Panc1 (cell line): ENCODE measurements around the gene KCNG2. TPM values are rescaled to one million over a fixed set of nuclear protein-coding genes. Genes with fewer than 3 reads are reported as not detected.

Experiments used
- ATAC-seq: fragments of 200-7000 bp; cut with Tn5 transposase; 2 replicates; pipeline ENCODE4 v1.9.1; 2020; ENCODE audit warnings: mild to moderate bottlenecking, moderate library complexity
- BruUV-seq: library from RNA; stranded (reverse); fragments of 400-500 nt; replicated peaks from 2 replicates; lab custom pipeline; 2021; lab: Mats Ljungman, UMichigan
- CTCF ChIA-PET: fragments of 300-600 bp; sonication (Branson Sonifier 250); formaldehyde crosslinking; loops from one replicate; lab custom pipeline; 2022; ENCODE audit warnings: antibody characterized with exemption; lab: Charles Lee
- POLR2A ChIA-PET: fragments of 300-600 bp; sonication (Branson Sonifier 250); formaldehyde crosslinking; loops from one replicate; lab custom pipeline; 2022; ENCODE audit warnings: antibody characterized with exemption; lab: Charles Lee
- DNase-seq: peaks from one replicate; pipeline ENCODE4 v3.0.0-alpha.2; 2010; ENCODE audit warnings: low read depth, low spot score
- H3K27ac ChIP-seq: 2 replicates; pipeline ENCODE4 v1.5.1; 2011; ENCODE audit warnings: mild to moderate bottlenecking, low read length, inconsistent platforms
- H3K27me3 ChIP-seq: fragments of 200-500 bp; sonication (Bioruptor generic); 2 replicates; pipeline ENCODE4 v1.6.0; 2014; ENCODE audit warnings: low read length, inconsistent platforms; ENCODE audit not compliant: control insufficient read depth, insufficient read depth
- H3K36me3 ChIP-seq: fragments of 200-500 bp; sonication (Bioruptor generic); 2 replicates; pipeline ENCODE4 v1.5.1; 2014; ENCODE audit warnings: inconsistent platforms, mild to moderate bottlenecking, low read length, moderate library complexity; ENCODE audit not compliant: control insufficient read depth, insufficient read depth
- H3K4me1 ChIP-seq: 2 replicates; pipeline ENCODE4 v1.5.1; 2011; ENCODE audit warnings: inconsistent platforms, mild to moderate bottlenecking, low read length, moderate library complexity; ENCODE audit not compliant: control insufficient read depth, insufficient read depth
- H3K4me3 ChIP-seq, 2 experiments: 2 replicates each; pipeline ENCODE4 v1.5.1; 2011 to 2012; ENCODE audit warnings: low read depth in 2 of 2, low read length in 2 of 2, mild to moderate bottlenecking in 2 of 2, inconsistent platforms in 1 of 2, moderate library complexity in 1 of 2
- H3K9me3 ChIP-seq: fragments of 200-500 bp; sonication (Bioruptor generic); 2 replicates; pipeline ENCODE4 v1.5.1; 2014; ENCODE audit warnings: low read depth, mild to moderate bottlenecking, inconsistent platforms, low read length, moderate library complexity; ENCODE audit not compliant: control insufficient read depth, insufficient read depth
- CTCF ChIP-seq: fragments of 450-650 bp; IDR thresholded peaks from 2 replicates; pipeline ENCODE4 v1.5.1; 2017; ENCODE audit warnings: mild to moderate bottlenecking
- POLR2AphosphoS5 ChIP-seq: IDR thresholded peaks from 2 replicates; pipeline ENCODE4 v1.6.1; 2012; ENCODE audit warnings: mild to moderate bottlenecking, low read depth, low read length, moderate library complexity
- REST ChIP-seq, 2 experiments: IDR thresholded peaks; 2 replicates each; pipeline ENCODE4 v1.6.1; 2011 to 2012; ENCODE audit warnings: low read depth in 2 of 2, control low read depth in 1 of 2, low read length in 1 of 2, mild to moderate bottlenecking in 1 of 2, moderate library complexity in 1 of 2; ENCODE audit not compliant: insufficient read depth in 1 of 2
- SIN3A ChIP-seq: IDR thresholded peaks from 2 replicates; pipeline ENCODE4 v1.6.1; 2012; ENCODE audit warnings: low read depth, mild to moderate bottlenecking, low read length, moderate library complexity, borderline replicate concordance; ENCODE audit not compliant: insufficient read depth
- TCF7L2 ChIP-seq: IDR thresholded peaks from 2 replicates; pipeline ENCODE4 v1.6.1; 2011; ENCODE audit warnings: mild to moderate bottlenecking, low read depth, low read length, inconsistent platforms
- in situ Hi-C: cut with HindIII; loops from 2 replicates; pipeline ENCODE4 v1.10.0; 2016; ENCODE audit warnings: low sequenced_read_pairs, low pct_unique_long_range_greater_than_20kb
- intact Hi-C: fragments of 100-400 bp; cut with micrococcal nuclease; formaldehyde crosslinking; loops from one replicate; pipeline ENCODE4 v1.10.0; 2022; ENCODE audit not compliant: unreplicated experiment
- total RNA-seq: library from RNA; stranded (reverse); gene quantifications from one replicate; pipeline ENCODE4 v1.2.1, GENCODE V29; 2021; ENCODE audit not compliant: unreplicated experiment

Gene KCNG2
- total RNA-seq, 1 experiment from 2014 or later: not detected

- no TSS peak for BruUV-seq
- no peaks in the 10 kb centered on the region for H3K4me1 ChIP-seq
- H3K4me3 ChIP-seq: no peak overlapping the region
- no peaks in the 10 kb centered on the region for H3K9me3 ChIP-seq
- TF ChIP-seq CTCF (no peak), SIN3A (no peak), POLR2AphosphoS5 (no peak), REST (IDR thresholded peaks at IDR 0.05; ENCODE audit: insufficient read depth in 1 of 2, low read depth in 2 of 2, low read length in 1 of 2) (no peak), TCF7L2 (no peak)
- ATAC-seq (no peak), DNase-seq (no peak)
- no peak overlapping the region for H3K27ac ChIP-seq
- ChIA-PET POLR2A (interaction anchor here (0.6 kb wide), 1 partner anchor 206 kb away, joined by 4 read pairs; no protein-coding TSS in a partner anchor), CTCF (no interaction called here)
- in situ Hi-C loops: no loop called here
- no peaks in the 10 kb centered on the region for H3K27me3 ChIP-seq
- no peaks in the 10 kb centered on the region for H3K36me3 ChIP-seq
- intact Hi-C loops: no loop called here
These were observed 108.3 kb downstream of the KCNG2 start for GRCh38 chr18:79905993-79906392.

GRCh38 chr18:79906706-79907105 lies 109.0 kb downstream of the KCNG2 start:
- TF ChIP-seq POLR2AphosphoS5 (no peak), SIN3A (no peak), REST (IDR thresholded peaks at IDR 0.05; ENCODE audit: insufficient read depth in 1 of 2, low read depth in 2 of 2, low read length in 1 of 2) (no peak), TCF7L2 (no peak), CTCF (no peak)
- BruUV-seq: no TSS peak
- DNase-seq (no peak), ATAC-seq (no peak)
- intact Hi-C loops: no loop called here
- ChIA-PET POLR2A (interaction anchor here (0.6 kb wide), 2 partner anchors 93 to 206 kb away, joined by 4 read pairs; no protein-coding TSS in a partner anchor), CTCF (no interaction called here)
- H3K9me3 ChIP-seq: no peaks in the 10 kb centered on the region
- no peaks in the 10 kb centered on the region for H3K36me3 ChIP-seq
- no peaks in the 10 kb centered on the region for H3K4me1 ChIP-seq
- H3K27ac ChIP-seq: no peak overlapping the region
- no peaks in the 10 kb centered on the region for H3K27me3 ChIP-seq
- in situ Hi-C loops: no loop called here
- no peak overlapping the region for H3K4me3 ChIP-seq
